Lower leg skin (tissue), 4 donors: Measurements from ENCODE around the gene NAGS. TPM values are rescaled to one million over a fixed set of nuclear protein-coding genes. Genes with fewer than 3 reads are reported as not detected.

Source experiments
- DNase-seq, 2 donors: peaks; one replicate each; pipeline ENCODE4 v3.0.0-alpha.2; 2019; ENCODE audit warnings: low spot score in 2 of 2
- H3K4me3 ChIP-seq: fragments of 200-600 bp; sonication (generic); 2 replicates; pipeline ENCODE4 v1.5.1; 2017; ENCODE audit warnings: mild to moderate bottlenecking, low read depth; ENCODE audit not compliant: poor library complexity, severe bottlenecking
- CTCF ChIP-seq, 3 donors: fragments of 450-650 bp; IDR thresholded peaks; one replicate each; pipeline ENCODE4 v1.5.1; 2016; ENCODE audit warnings: antibody characterized with exemption in 3 of 3, mild to moderate bottlenecking in 3 of 3, moderate library complexity in 2 of 3
- POLR2A ChIP-seq, 2 donors: fragments of 450-650 bp; IDR thresholded peaks; one replicate each; pipeline ENCODE4 v1.6.1; 2016 to 2017; ENCODE audit warnings: antibody characterized with exemption in 2 of 2, mild to moderate bottlenecking in 1 of 2, moderate library complexity in 1 of 2
- WGBS, 2 donors: methylation state at CpG; one replicate each; pipeline ENCODE4 v1.1.5; 2018; 5-methylcytosine and 5-hydroxymethylcytosine counted together
- intact Hi-C: fragments of 100-400 bp; cut with DNase I; formaldehyde crosslinking; loops from one replicate; pipeline ENCODE4 v1.15.0; 2023; ENCODE audit warnings: low total_unique reads
- total RNA-seq, 4 donors: library from RNA; depleted of rRNA; stranded (reverse); fragments of >200 nt; gene quantifications; one replicate each; pipeline ENCODE4 v1.1.0, GENCODE V29; 2016

NAGS gene
- total RNA-seq, 4 donors from 2014 or later, result 3.2 to 4.9 (median 3.6) TPM

DNA sequence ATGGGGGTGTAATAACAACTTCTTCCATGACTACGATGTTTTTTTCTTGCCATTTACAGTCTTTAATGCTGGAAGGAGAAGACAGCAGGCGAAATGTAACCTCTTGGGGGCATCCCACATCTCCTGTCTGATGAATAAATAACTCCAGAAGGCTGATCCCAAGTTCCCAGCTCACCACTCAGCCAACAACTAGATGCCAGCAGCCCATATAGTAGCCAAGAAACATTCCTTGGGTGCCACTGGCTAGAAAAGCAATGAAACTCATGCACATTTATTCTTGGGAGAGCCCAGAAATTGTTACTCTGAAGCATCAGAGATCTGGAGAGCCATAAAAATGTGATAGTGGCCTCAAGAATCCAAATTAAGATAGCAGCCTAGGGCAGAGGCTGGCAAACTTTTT lies 33.0 kb downstream of the NAGS start:
- intact Hi-C loops, result no loop called here
- no peak for DNase-seq
- WGBS, 2 donors, result 83 to 88% methylated on average over 2 of the region's 2 CpGs
- TF ChIP-seq POLR2A (IDR thresholded peaks at IDR 0.05) (no peak), CTCF (IDR thresholded peaks at IDR 0.05) (no peak)
- no peak overlapping the region for H3K4me3 ChIP-seq

DNA sequence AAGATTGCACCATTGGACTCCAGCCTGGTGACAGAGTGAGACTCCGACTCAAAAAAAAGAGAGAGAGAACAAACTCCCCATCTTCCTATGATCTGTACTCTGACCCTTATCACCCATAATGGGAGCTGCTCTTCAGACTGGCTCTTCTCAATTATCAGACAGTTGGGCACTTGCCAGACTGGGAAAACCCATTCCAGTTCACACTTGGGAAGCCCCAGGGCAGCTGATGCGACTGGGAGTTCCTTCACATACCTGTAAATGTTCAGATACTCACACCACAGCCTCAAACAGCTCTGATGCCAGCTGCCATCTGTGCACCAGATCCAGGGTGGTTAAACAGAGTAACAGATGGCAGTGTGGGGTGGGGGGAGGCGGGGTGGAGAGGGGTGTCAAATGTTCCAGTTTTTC lies 34.2 kb downstream of the NAGS start:
- WGBS, 2 donors, result 60 to 69% methylated on average over 3 of the region's 3 CpGs
- TF ChIP-seq POLR2A (IDR thresholded peaks at IDR 0.05) (no peak), CTCF (IDR thresholded peaks at IDR 0.05) (no peak)
- no peak overlapping the region for H3K4me3 ChIP-seq
- DNase-seq, result no peak
- intact Hi-C loops, result no loop called here

GRCh38 chr17:44039829-44040635 lies 35.6 kb downstream of the NAGS start:
- TF ChIP-seq POLR2A (IDR thresholded peaks at IDR 0.05) (no peak), CTCF (IDR thresholded peaks at IDR 0.05) (no peak)
- no peak for DNase-seq
- intact Hi-C loops, result loop anchor here (5.0 kb wide), 1 partner anchor 98 kb away; the partner anchor contains the start of gene PPY
- WGBS, 2 donors, result 41 to 51% methylated on average over 6 of the region's 6 CpGs
- no peak overlapping the region for H3K4me3 ChIP-seq

GRCh38 chr17:44043272-44043696 lies 38.9 kb downstream of the NAGS start:
- intact Hi-C loops, result loop anchor here (5.0 kb wide), 1 partner anchor 101 kb away; the partner anchor contains the start of gene PPY
- H3K4me3 ChIP-seq, result no peak overlapping the region
- WGBS, 2 donors, result 44 to 49% methylated on average over 4 of the region's 4 CpGs
- DNase-seq, result no peak
- TF ChIP-seq CTCF (IDR thresholded peaks at IDR 0.05), result no peak
- no peak for TF ChIP-seq POLR2A (IDR thresholded peaks at IDR 0.05)

DNA sequence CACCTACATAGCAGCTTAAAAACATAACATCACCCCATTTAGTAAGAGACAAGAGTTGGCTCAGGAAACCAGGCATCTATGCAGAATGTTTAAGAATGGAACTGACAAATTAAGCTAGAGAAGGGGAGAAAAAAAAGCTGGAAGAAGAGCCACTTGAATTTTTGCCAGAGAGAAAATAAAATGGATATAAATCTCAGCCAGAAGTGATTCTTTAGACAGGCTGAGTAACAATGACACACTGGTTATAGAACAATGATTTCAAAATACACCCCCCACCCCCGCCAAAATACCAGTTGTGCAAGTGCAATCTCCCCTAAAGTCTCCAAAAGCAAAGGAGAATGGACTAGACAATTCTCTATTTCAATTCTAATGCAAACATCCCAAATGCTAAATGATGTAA lies 39.6 kb downstream of the NAGS start:
- TF ChIP-seq CTCF (IDR thresholded peaks at IDR 0.05), result no peak
- TF ChIP-seq POLR2A (IDR thresholded peaks at IDR 0.05), result no peak
- DNase-seq, result no peak
- no peak overlapping the region for H3K4me3 ChIP-seq
- intact Hi-C loops, result loop anchor here (5.0 kb wide), 1 partner anchor 102 kb away; the partner anchor contains the start of gene PPY
- WGBS, 2 donors, result 38 to 60% methylated on average over 1 of the region's 1 CpG
